Measurements from ENCODE around the gene SUPT6H.
A peak's percentile ranks its signal among the peaks of the same experiment; 100 is the strongest.

Gene SUPT6H

GRCh38 chr17:28714281-28714680 lies 52.3 kb downstream of the SUPT6H start:
- TF ChIP-seq CTCF (IDR thresholded peaks at IDR 0.05; ENCODE audit: borderline replicate concordance, insufficient read depth, low read depth, low read length): no peak
- H3K4me3 ChIP-seq (ENCODE audit: low read depth, low read length): no peak overlapping the region

GRCh38 chr17:28715217-28715616 lies 53.2 kb downstream of the SUPT6H start:
- TF ChIP-seq CTCF (IDR thresholded peaks at IDR 0.05; ENCODE audit: borderline replicate concordance, insufficient read depth, low read depth, low read length): no peak
- no peak overlapping the region for H3K4me3 ChIP-seq (ENCODE audit: low read depth, low read length)

DNA sequence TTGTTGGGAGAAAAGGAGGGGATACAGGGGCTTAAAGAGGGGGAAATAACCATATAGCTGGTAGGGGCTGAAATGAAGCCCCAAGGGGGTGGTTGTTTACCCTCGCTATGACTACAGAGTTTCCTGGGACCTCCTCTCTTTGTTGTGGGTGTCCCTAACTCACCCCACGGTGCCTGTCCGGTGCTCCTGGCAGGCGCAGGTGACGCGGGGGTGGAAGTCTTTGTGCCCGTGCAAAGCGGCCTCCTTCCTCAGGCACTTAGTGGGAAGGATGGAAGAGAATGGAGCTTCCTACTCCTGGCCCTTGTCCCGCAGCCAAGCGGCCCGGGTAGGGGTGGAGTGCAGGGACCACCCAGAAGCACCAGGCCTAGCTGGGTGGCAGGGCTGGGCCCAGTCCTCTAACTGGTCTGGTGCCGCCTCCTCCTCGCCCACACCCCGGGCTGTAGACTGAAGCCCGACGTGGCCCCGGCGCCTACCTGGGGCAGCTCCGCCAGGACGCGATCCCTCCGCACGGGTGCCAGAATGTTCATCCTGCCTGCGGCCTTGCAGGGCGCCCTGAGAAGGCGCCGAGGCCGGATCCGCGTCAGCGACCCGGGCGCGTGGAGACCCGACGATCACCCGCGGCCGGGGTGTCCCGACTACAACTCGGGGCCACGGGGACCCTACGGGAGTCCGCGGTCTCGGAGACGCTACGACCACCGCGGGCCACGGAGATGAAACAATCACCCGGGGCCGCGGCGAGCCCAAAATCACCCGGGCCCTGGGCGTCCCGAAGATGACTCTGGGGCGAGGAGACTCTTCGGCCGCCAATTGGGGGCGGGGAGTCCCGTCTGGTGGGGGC lies 55.0 kb downstream of the SUPT6H start:
- TF ChIP-seq CTCF (IDR thresholded peaks at IDR 0.05; ENCODE audit: borderline replicate concordance, insufficient read depth, low read depth, low read length): no peak
- H3K4me3 ChIP-seq (ENCODE audit: low read depth, low read length): peak overlapping the region; percentile 61

DNA sequence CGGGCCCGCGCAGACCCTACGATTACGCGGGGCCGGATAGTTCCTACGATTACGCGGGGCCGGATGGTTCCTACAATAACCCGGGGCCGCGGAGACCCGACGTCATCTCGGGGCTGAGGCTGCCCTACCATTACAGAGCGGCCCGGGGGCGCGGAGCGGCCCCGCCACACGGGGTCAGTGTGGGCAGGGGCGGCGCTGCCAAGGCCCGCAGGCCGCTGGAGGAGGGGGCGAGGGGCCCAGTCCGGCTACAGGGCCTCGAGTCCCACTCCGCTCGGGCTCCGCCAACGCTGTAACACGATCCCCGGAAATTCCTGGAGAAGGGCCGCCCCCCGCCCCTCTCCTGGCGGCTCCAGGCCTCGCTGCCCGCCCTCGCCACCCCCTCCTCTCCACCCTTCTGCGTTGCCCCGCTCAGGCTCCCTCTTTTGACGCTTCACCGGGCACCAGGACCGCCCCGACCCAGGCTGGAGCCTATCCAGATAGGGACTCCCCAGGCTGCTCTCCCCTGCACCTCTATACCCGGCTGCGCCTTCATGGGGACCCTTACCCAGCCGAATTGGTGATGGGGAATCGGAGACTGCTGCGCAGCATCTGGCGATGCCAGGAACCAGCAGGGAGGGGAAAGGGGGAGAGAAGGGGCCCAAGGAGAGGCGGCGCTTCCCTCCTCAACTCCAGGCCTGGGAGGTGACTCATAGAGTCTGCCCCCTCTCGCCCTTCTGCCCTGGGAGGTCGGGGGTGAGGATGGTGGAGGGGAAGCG lies 55.8 kb downstream of the SUPT6H start, which contains the start of gene RAB34:
RAB34 (minus strand) TSS at position 291 of the 755 bp plus-strand sequence. CDS start 602 bp downstream, outside the sequence.
- TF ChIP-seq CTCF (IDR thresholded peaks at IDR 0.05; ENCODE audit: borderline replicate concordance, insufficient read depth, low read depth, low read length): 0 out of 2 replicates have a peak, but pooled peaks have one; percentile 15
- peak within 1 kb of the TSS; percentile 61 for H3K4me3 ChIP-seq (ENCODE audit: low read depth, low read length)

- peak overlapping the region; percentile 61 for H3K4me3 ChIP-seq (ENCODE audit: low read depth, low read length)
- no peak for TF ChIP-seq CTCF (IDR thresholded peaks at IDR 0.05; ENCODE audit: borderline replicate concordance, insufficient read depth, low read depth, low read length)
These were observed 56.5 kb downstream of the SUPT6H start for GRCh38 chr17:28718333-28719020.

DNA sequence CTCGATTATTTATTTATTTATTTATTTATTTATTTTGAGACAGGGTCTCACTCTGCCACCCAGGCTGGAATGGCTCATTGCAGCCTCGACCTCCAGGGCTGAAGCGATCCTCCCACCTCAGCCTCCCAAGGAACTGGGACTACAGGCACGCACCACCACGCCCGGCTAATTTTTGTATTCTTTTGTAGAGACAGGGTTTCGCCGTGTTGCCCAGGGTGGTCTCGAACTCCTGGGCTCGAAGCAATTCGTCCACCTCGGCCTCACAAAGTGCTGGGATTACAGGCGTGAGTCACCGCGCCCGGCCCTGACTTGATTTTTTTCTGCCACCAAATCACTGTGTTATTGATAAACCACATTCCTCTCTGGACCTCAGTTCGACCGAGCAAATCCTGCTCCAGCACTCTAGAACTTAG lies 57.0 kb downstream of the SUPT6H start:
- H3K4me3 ChIP-seq (ENCODE audit: low read depth, low read length): peak overlapping the region; percentile 52
- TF ChIP-seq CTCF (IDR thresholded peaks at IDR 0.05; ENCODE audit: borderline replicate concordance, insufficient read depth, low read depth, low read length): no peak
